Loucy (cell line): ENCODE measurements around the gene RUFY3.

Experiments used
- CTCF ChIP-seq: fragments of 200-600 bp; sonication (generic); conservative IDR thresholded peaks from 2 replicates; pipeline ENCODE4 v1.5.1; 2014; ENCODE audit warnings: mild to moderate bottlenecking, antibody characterized with exemption, low read length
- EZH2phosphoT487 ChIP-seq: fragments of 200-600 bp; IDR thresholded peaks from 2 replicates; pipeline ENCODE4 v1.6.1; 2018; ENCODE audit warnings: antibody characterized with exemption, mild to moderate bottlenecking, moderate library complexity, borderline replicate concordance

DNA sequence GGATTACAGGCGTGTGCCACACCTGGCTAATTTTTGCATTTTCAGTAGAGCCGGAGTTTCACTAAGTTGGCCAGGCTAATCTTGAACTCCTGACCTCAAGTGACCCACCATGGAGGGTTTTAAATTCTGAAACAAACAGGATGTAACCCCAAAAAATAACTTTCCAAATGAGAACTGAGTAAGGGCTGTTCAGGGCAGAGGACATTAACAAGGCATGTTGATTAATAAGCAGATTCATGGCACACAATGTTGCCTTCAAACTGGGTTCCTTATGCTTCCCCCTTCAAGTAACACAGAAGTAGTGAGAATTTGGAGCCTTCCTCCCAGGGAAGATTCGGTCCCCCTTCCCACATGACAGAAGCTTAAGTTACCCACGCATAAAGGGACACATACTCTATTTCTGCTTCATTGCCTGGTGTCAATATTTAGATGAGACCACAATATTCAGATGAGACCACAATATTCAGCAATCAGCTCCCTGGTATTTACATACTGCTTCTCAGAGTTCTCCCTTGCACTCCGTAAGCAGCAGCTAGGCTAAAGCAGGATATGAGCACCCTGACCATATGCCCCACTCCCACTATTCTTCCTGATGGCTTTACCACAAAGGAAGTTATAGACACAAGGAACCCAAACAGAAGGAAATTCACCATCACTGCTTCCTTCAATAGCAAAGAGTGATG lies 96.5 kb downstream of the RUFY3 start:
- TF ChIP-seq CTCF, result no peak
- TF ChIP-seq EZH2phosphoT487, result no peak
